Stimulated activated CD4-positive, alpha-beta T cell treated with anti-CD3 and anti-CD28 coated beads, Interleukin-12 subunit alpha, Interleukin-12 subunit beta, amount 100 ng/mL, for 24 hours (primary cell): ENCODE data around the gene EXD3.

Experiments
- DNase-seq, 2 experiments: peaks; one replicate each; pipeline ENCODE4 v3.0.0-alpha.2; 2020; ENCODE audit warnings: low read depth in 2 of 2

Gene EXD3

DNA sequence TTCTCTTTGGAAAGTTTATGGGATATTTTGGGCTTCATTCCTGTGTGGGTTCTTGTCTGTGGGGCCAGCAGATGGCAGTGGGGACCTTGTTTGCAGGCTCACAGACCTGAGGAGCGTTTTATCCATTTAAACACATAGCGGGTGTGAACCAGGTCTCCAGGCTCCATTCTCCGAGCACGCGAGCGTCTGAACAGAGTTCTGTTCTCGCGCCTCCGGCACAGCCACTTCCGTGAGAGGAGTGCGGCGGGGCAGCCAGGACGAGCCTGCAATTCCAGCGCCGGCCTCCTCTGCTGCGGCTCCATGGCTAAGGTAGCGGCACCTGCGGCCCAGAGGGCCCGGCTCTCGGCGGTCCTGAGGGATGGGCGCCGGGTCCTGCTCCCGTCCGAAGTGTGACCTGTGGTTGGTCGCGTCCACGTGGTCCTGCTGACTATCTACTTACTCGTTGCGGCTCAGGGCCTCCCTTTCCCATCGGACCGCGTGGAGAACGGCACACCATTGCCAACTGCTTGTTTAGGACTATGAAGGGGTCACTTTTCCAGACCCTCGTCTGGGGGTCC, 128.2 kb downstream of the EXD3 start:
- no peak for DNase-seq

DNA sequence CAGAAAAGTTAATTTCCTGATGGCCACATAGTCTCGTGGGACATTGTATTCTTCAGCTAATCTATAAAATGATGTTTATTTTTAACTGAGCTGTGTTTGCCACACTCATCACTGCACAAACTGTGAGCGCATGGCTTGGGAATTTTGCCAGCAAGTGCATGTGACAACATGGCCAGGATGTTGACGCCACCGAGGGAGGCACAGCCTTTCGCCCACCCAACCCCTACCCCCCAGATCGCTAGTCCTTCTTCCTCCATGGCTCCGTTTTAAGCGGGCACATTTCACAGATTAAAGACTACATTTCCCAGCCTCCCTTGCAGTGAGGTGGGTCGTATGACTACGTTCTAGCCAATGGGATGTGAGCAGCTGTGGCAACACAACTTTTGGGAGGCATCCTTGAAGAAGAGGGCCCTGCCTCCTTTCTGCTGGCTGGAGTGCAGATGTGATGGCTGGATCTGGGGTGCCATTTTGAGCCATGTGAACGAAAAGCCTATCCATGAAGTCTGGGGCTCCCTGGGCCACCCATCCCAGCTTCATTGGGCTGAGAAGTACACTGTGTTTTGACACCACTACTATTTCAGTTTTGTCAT, 128.8 kb downstream of the EXD3 start:
- DNase-seq = no peak

DNA sequence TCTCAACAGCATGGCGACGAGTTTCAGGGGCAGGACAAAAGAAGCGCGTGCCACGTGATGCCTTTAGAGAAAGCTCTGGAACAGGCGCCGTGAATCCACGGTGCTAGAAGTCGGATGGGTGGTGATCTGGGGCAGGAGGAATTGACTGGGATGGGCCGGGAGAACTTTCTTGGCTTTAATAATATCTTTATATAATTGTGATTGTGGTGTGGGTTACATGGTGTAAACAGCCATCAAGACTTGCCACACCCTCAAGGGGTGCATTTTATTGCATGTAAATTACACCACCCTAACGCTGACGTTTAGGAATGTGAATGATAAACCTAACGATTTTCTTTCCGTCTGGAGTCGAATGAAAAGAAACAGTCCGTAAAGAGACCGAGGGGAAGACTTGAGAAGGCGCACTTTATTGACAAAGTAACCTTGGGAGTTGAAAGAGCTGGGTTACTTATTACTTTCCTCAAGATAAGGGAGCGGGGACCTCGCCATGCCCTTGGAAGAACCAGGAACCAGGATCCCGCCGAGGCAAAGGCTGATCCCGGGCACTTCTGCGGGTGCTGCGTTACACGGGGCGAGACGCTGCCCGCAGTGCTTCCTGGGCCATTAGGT, 129.4 kb downstream of the EXD3 start:
- no peak for DNase-seq

DNA sequence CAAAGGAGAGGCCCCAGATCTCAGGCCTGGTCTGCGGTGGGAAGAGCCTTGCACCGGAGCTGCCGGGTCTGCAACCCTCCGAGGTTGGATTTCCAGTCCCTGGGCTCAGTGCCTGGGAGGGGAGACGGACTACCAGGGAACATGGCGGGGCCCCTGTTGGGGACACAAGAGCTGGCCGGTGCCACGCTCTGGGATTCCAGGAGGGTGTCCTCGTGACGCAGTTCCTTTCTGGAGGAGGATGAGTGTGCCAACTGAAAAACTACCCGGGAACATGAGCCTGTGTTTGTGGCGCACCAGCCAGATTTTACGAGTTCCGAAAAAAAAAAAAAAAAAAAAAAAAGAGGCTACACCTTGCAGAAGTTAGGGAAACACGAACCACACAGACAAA, 129.9 kb downstream of the EXD3 start:
- DNase-seq = no peak

DNA sequence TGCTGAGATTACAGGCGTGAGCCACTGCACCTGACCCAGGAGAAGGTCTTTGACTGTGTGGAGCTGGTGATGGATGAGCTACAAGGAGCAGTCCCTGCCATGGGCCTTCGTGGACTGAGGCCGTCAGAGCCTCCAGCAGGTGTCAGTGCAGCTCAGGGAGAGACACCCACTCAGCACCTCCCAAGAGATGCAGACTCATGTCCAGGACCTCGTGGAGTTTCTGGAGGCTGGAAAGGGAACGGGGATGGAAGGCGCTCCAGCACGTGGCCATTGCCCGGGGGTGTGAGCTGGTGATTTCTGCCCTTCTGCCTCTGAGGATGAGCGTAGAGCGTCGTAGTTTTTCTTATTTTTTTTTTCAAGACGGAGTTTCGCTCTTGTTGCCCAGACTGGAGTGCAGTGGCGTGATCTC, 136.0 kb downstream of the EXD3 start:
- no peak for DNase-seq

DNA sequence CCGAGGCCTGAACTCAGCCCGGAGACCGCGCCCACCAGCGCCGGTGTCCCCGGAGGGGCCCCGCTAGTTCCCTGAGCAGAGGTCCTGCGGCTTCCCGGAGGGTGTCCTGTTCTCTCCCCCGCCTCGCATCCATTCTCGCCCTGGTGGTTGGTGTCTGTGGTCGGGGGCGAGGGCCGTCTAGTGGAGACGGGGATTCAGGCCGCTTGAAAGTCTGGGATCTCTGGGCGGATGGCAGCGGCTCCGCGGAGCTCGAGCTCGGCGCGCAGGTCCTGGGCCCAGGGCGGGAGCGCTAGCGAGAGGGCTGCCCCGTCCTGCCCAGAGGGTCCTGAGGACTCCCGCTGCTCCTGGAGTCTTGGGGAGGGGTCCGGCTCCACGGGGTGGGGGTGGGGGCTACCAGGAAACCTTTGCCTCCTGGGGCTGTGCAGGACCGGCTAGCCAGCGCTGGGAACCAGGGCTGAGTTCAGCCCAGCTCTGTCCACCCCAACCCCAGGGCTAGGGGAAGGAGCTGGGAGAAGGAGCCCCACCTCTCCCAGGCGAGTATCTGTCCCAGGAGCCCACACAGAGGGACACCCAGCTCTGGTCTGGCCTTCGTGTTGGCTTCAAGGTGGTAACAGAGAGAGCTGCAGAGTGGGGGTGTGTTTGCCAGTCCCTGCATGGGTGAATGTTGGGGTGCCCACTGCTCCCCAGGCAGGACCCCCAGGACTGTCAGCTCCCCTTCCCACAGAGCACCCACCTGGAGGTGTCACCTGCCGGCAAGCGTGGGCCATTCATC, 141.4 kb downstream of the EXD3 start:
- DNase-seq = no peak

DNA sequence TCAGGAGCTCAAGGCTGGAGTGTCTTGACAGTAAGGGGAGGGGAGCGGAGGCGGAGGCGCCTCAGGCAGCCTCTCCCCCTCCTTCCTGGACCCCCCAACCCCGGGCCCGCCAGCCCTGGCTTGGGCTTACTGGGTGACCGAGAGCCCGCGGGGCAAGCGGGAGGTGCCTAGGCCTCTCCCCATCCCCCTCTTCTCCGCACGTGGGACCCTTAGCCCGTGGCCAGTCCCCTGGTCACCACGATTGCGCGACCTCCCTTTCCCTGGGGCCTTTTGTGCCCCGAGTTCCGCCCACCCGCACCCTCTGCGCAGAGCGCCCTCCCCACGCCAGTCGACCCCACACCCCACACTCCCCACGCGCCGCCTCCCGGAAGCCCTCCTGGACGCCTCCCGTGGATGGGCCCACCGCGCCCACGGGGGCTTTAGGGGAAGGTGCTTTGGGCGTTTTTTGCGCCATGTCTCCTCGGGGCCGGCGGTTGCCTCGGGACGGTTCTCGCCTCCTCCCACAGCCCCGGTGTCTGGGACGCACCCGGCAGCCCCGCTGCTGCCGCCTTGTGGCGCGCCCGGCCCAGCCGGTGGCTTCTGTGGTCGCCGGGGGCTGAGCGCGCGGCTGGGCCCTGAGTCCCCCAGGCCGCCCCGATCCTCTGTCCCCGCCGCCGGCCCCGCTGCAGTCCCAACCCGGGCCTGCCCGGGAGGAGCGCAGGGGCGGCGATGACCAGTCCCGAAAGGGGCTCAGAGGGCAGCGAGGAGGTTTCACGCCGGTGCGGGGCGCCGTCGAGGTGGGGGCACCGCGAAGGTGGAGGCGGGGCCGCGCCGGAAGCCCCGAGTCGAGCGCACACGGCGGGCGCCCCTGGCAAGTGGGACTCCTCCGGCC, 142.3 kb downstream of the EXD3 start:
- DNase-seq = no peak

DNA sequence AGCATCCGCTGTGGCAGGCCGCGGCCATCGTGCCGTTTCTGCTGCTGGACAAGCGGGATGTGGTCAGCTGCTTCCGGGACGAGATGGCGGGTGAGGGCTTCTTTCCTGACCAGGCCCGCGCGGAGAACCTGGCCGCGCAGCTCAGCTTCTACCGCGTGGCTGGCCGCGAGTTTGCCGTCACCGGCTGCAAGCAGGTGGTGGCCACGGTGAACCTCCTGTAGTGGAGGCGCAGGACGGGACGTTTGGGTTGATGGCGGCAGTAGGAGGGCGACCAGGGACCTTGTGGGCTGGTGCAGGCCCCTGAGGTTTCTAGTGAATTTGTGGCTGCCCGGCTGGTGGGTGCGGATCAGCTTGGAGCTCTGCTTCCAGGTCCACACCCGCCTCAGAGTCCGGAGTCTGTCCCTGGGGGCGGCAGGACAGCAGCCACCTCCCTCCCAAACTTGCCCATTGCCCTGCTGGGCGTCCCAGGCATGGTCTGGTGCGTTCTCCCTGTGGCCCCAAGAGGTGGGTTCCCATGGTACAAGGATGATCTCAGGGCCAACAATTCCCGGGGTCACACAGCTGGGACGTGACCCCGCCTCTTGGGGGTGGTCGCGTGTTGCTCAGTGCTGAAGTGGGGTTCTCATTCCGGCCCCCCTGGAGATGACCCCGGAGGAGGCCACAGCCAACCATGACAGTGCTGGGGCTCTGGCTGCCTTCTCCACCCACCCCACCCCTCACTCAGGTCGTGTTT, 143.1 kb downstream of the EXD3 start:
- no peak for DNase-seq

DNA sequence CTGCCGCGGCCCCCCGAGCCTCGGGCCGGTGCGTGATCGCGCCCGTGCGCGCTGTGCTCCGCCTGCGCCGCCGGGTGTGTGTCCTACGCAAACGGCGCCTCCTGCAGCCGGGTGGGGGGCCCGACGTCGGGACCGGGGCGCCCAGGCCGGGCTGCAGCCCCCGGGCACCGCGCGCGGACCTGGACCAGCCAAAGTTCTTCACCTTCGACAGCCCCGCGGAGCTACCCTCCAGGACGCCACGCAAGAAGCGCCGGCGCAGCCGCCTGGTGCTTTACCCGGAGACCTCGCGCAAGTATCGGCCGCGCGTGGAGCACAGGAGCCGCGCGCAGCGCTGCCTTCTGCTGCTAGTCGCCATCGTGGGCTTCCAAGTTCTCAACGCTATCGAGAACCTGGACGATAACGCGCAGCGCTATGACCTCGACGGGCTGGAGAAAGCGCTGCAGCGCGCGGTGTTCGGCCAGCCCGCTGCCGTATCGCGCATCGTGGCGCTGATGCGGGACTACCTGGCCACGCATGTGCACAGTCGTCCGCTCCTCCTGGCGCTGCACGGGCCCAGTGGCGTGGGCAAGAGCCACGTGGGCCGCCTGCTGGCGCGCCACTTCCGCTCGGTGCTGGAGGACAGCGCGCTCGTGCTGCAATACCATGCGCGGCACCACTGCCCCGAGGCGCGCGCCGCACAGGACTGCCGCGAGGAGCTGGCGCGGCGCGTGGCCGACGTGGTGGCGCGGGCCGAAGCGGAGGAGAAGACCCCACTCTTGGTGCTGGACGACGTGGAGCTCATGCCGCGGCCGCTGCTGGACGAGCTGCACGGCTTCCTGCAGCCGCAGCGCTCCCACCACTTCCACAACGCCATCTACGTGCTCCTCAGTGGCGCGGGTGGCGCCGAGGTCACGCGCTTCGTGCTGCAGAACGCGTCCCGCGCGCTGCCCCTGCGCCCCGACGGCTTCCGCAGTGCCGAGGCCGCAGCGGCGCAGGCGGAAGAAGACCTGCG, 143.9 kb downstream of the EXD3 start:
- DNase-seq = no peak

DNA sequence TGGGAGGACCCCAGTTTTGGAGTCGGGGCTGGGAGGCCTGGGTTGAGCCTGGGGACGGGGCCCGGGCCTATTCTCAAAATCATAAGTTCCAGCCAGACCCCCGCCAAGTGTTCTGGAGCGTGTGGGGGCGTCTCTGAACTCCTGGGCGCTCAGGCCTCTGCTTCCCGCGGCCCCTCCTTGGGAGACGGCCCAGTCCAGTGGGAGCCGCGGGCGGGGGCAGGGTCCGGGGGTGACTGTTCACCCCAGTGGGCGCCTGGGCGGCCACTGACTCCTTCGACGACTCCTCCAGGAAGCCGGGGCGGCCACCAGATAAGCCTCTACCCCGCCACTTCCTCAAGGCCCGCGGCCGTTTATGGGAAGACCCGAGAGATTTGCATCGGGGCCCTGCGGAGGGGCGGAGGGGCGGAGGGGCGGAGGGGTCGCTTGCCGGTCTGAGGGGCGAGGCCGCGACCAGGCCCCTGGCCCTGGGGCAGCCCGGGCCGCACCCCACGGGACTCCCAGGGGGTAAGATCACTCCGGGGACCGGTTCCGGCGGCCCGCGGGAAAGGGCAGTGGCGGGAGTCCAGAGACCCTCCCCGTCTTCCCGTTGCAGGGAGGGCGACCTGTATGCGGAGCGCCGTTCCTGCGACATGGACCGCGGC, 144.8 kb downstream of the EXD3 start:
- DNase-seq = no peak

DNA sequence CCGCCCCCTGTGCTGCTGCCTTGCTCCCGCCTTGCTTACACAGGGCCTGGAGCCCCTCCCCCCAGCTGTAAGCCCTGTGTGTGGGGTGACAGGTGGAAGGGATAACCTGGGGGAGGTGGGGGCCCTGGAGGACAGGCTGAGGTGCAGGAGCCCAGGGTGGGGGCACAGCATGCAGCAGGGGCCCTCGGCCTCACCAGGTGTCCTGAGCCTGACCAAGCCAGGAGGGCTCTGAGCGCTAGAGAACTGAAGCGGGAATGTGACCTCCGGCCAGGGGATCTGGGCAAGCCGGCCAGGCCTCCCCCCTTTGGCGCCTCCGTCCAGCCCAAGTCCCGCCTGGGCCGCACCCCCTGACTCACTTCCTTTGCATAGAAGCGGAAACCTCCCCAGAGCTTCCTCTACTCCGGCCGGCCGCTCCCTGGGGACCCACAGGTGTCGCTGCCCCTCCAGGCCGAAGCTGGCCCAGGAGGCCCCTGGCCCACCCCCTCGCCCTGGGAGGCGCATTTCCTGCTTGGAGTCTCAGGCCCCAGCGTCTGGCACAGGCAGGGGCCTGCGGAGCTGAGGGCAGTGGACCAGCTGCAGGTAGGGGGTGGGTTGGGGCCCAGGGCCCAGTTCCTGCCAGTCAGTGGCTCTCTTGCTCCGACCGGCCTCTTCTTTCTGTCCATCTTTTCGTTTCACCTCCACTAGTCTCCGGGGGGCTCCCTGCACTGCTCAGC, 145.5 kb downstream of the EXD3 start, which contains the start of gene TOR4A:
TOR4A (plus strand) TSS at position 398 of the 713 bp plus-strand sequence. CDS start 964 bp downstream, outside the sequence.
- DNase-seq = no peak

DNA sequence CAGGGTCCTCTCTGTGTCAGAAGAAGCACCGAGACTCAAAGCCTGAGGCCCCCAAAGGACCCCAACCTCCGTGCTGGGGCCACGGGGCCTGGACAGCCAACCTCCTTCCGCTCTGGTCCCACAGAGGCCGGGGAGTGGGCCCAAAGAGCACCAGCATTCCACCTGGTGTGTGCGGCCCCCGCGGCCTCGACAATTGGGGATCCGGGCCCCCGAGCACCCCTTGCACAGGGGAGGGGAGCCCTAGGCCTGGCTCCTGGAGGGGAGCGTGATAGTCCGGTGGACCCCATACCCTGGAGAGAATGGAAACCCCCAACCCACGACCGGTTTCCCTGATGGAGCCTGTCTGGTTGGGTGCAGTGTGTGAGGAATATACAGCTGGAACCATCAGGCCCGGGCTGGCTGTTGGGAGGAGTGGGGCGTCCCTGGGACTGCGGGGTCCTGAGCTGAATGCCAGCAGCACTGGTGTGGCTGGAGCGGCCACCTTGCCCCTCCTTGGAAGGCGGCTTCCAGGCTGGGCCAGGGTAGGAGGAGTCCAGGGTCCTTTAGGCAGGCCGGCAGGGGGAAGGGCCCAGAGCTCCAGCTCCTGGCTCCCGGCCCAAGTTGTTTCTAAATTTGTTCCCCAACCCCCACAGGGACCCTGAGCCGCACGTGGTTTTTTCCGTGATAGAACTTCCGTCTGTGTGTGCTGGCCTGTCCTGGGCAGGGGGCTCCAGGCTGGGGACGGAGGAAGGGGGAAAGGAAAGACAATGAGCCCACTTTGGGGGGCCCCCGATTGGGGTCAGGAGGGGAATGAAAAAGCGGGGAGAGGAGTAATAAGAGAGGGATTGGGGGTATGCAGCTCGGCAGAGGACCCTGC, 146.3 kb downstream of the EXD3 start:
- no peak for DNase-seq

DNA sequence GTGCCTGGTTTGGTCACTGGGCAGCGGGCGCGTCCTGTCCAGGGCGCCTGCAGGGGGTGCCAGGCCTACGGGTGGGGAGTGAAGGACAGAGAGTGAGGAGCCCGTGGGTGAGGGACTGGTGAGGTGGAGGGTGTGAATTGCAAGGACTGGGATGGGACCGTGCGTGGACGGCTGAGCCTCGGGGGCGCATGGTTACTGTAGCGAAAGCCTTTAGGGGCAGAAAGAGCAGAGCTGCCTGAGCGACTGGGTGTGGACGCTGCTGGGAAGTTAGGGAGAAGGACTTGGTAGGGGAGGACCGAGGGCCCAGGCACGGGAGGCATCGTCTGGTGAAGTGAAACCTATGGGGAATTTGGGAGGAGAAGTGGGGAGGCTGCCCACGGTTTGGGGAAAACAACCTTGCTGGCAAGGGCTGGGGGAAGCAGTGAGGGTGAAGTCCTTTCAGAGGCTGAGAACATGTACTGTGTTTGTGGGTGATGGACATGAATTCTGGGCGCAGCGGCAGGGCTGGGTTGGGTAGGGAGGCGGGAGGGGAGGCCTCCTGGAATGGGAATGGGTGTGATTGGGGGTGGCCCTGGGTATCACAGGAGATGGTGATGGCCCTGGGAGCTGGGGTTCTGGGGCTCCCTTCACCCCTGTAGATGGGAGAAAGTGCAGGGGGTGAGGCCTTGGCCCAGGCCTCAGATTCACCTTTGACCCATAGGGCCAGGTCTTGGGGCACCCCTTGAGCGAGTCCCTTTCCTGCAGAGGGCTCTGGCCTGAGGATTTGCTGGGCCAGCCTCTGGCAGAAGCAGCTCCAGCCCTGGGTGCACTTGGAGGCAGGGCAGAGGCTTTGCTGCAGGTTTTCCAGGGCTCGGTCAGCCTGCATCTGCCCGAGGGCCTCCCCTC, 147.1 kb downstream of the EXD3 start:
- no peak for DNase-seq

DNA sequence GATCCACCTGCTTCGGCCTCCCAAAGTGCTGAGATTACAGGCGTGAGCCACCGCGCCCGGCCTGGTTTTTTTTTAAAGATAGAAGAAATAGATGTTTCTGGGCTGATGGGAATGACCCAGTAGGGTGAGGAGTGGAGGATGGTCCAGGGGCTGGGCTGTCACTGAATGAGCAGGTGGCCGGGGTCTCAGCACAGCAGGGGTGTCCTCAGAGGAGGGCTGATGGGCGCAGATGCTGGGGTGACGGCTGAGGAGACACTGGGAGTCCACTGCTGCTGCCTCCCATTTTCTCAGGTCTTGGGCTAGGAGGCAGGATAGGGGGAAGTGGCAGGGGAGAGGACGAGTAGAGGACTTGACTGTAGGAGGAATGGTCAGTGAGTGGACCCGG, 147.8 kb downstream of the EXD3 start:
- no peak for DNase-seq

DNA sequence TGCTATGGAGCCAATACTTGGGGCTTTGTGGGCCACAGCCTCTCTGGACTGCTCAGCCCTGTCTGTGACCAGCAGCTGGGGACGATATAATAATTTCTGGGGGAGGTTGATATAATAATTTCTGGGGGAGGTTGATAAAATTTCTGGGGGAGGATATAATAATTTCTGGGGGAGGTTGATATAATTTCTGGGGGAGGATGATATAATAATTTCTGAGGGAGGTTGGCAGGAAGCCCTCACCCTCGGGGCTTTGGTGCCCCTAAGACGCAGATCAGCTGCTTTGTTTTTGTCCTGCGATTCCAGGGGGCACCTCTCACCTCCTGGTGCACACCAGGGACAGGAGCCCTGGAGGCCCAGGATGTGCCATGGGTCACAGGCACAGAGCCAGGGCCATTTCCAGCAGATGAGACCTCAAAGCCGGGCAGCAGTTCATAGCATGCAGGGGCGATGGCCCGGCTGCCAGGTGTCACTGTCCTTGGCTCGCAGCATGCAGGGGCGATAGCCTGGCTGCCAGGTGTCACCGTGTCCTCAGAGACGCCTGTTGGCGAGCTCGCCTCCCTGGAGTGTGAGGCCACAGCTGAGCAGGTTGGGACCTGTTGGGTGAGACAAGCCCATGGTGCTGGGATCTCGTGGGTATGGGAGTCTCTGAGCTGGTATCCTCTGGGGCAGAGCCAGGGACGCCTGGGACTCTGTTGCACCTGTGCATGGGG, 149.2 kb downstream of the EXD3 start:
- no peak for DNase-seq

DNA sequence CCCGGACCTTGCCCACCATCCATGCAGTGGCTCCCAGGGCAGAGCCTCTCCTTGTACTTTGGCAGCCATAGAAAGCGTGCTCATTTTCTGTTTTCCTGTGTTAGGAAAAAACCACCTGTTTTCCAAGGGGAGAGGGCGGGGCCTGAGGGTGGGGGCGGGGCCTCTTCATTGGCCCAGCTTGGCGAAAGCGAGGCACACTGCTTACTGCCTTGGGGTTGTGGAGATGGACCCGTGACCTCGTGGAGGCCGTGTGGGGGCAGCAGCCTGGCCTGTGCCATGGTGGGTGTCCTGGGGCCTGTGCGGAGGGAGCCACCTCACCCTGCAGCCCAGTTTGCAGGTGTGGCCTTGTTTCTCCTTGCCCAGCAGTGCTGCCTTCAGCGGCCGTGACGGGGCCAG, 149.9 kb downstream of the EXD3 start:
- DNase-seq = no peak
